HL-60/S4 treated with phorbol 12-myristate 13-acetate at 8.2 ng/mL for 4 days and 3 days (cell line): ENCODE data around the gene ARHGDIB.

Experiments
- in situ Hi-C: fragments of 300-500 bp; cut with MboI; formaldehyde crosslinking; loops from 2 replicates; pipeline ENCODE4 v1.15.0; 2022; ENCODE audit warnings: low sequenced_read_pairs

Gene ARHGDIB

DNA sequence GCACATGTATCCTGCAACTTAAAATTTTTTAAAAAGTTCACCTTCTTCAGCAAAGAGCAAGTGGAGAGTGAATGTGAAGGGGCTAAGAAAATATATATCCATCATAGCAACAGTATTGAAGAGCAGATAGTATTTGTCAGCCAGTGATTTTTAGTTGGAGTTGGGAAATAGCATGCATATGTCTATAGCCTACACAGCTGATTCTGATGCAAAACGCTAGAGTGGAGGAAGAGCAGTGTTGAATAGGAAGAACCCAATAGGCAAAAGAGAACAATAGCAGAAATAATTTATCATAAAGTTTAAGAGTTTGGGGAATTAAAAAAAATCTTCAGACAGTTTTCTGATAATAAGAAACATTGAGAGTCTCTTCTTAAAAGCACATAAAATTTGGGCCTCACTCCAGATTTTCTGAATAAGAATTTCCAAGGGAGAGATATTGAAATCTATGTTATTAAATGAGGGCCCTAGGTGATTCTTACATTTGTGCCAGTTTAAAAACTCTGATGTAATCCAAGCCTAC, 23.4 kb upstream of the ARHGDIB start:
- in situ Hi-C loops = no loop called here

DNA sequence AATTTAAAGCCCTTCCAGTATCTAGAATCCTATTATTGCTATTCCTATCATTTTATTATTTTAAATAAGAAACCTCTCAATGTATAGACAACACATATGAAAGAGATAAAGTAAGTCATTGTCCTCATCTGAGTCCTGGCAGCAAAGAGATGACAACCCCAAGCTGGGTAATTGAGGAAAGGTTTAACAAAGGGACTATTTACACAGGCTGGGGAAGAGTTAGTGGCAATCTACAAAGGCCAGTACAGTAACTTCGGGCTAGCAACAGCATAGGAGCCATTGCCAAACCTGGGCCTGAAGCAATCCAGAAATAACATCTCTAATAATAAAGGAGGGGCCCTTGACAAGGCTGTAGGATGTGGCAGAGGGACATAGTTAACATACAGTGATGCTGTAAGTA, 22.6 kb upstream of the ARHGDIB start:
- in situ Hi-C loops = no loop called here

DNA sequence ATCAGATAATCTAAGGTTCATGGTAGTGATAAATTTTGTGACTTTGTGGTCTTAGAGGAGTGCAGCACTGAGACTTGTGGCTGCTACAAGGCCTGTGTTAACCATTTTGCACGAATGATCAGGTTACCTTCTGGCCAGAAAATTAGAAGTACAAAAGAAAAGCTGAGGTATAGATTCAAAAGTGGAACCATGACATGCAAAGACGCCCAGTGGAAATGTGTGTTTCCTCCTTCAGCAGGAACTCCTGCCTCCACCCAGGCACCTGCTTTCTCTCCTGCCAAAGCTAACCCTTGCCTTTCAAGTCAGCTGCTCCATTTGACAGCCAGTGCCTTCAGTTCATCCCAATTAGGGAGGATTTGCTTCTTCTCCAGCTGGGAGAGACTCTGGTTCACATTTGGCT, 21.6 kb upstream of the ARHGDIB start:
- in situ Hi-C loops = no loop called here

DNA sequence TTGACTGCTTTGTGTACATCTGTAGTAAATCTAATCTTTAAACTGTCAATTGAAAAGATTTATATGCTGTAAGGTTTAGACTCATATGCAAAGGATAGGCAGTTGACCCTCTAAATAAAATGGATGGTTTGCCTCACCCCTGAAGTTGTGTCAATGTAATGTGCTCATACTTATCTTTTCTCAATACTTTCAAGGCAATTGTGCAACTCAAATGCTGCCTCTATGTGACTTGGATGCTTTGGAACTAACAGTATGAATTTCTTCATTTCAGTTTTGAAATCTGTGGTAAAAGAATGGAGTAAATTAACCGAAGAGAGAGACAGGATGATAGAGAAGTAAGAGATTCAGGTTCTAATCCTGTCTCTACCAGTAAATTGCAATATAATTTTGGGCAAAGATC, 21.2 kb upstream of the ARHGDIB start:
- in situ Hi-C loops = no loop called here

DNA sequence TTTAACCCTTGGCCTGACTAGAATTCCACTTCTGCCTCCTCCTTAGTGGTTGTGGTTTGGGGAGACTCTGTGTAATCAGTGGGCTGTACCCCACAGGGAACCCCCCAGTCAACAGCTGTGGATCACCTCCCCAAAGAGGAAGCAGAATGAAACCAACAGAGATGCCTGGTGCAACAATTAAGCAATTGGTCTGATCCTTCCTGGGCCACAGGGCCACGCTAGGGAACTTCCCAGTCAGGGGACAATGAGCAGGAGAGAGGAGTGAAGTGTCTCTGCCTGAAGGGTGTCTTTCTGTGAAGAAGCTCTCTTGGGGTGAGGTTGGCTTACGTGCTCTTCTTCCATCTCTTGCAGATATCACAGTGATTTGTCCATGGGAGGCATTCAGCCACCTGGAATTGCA, 19.6 kb upstream of the ARHGDIB start:
- in situ Hi-C loops = no loop called here

DNA sequence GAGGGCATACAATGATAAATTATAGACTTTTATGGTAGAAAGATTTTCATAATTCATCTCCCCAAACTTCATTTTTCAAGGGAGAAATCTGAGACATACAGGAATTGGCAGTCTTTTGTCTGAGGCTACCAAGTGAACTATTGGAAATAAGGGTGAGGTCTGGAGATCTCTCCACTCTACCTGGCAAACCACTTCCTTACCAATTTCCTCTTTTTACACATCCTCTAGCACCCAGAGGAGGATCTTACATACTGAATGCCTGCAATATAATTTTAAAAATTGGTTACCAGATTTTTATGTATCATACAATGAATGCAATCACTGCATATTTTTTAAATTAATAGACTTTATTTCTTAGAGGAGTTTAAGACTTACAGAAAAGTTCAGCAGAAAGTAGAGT, 18.1 kb upstream of the ARHGDIB start:
- in situ Hi-C loops = no loop called here

DNA sequence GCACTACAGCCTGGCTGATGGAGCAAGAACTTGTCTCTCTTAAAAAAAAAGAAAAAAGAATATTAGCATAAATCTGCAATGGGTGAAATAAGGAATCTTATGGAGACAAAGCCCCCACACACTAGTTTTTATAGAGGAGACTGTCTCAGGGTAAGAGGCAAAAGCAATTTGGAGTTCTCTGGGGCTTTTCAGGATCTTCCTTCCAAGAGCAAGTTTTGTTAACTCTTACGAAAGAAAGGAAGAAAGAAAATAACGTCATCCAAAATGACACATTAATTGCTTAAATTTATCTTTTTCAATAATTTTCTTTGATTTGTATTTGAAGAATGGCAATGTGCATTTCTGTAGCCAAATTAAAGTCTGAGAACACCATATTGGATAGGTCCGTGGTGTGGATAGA, 15.3 kb upstream of the ARHGDIB start:
- in situ Hi-C loops = no loop called here

DNA sequence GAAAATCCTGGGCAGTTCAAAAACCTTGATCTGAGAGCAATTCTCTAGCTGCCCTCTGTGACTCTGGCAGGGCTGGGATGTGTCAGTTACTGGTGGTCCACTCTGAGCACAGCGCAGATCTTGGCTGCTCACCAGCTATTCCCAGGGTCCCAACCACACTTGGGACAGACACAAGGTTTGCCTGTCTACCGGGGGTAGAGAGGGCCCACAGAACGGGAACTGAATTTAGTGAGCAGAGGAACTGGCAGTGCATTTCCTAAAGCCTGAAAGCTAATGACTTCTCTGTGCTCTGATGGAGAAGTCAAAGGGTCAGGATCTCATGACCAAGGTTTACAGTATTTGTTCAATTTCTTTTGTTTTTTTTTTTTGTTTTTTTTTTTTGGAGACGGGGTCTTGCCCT, 14.1 kb upstream of the ARHGDIB start:
- in situ Hi-C loops = no loop called here

DNA sequence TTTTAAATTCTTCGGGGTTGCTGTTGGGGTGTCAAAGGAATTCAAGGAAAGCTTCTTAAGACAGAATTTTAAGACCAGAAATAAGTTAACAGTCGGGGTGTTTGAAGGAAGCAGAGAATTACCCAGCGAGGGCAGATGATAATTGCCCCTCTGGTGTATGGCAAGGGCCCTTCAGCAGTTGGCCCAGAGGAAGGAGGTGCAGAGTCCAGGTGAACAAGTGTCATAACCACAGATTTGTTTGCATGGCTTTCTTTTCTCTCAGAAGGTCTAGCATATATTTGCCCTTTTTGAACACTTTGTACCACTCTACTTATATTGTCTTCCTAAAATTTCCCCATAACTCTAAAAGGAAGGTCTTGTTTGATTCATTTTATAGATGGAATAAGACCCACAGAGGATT, 13.2 kb upstream of the ARHGDIB start:
- in situ Hi-C loops = loop anchor here (25.0 kb wide), 1 partner anchor 1787 kb away; the partner anchor contains the start of gene EMP1

DNA sequence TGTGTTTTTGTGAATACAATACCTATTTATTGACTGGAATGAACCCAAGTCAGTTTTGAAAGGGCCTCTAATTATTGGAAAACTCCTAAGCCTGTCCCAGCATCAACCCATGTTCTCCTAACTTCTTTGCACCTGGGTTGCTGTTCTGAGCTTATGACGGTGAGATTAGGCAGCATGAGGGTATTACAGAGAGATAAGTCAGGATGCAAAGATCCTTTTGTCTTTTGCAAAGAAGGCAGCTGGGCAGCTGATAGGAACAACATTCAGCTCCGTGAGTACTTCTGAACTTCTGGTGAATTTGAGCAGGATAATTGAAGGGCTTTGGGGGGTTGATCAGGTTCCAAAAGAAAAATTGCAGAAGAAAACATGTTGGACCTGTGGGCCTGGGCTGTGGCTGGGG, 11.4 kb upstream of the ARHGDIB start, which contains the start of gene PDE6H:
TSS of gene PDE6H (plus strand) at position 227 of the 400 bp plus-strand sequence. CDS start 4,971 bp downstream, outside the sequence.
- in situ Hi-C loops = loop anchor here (25.0 kb wide), 1 partner anchor 1786 kb away; the partner anchor contains the start of gene EMP1

DNA sequence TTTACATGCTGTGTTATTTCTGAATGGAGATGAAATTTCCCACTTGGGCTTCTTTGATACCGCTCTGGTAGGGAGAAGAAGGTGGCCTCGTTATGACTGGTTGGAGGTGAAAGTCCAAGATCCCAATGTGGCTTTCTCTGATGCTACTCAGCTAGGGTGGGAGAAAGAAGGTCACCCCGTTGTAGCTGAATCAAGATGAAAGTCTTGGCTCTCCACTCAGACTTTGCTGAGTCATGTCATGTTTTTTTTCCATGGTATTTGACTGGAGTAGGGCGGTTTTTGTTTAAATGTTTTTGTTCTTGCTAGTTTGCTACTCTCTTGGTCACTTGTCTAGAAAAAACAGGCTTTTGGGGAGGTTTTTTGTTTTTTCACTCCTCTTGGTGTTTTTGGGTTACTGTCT, 9.1 kb upstream of the ARHGDIB start:
- in situ Hi-C loops = loop anchor here (25.0 kb wide), 1 partner anchor 1783 kb away; the partner anchor contains the start of gene EMP1

DNA sequence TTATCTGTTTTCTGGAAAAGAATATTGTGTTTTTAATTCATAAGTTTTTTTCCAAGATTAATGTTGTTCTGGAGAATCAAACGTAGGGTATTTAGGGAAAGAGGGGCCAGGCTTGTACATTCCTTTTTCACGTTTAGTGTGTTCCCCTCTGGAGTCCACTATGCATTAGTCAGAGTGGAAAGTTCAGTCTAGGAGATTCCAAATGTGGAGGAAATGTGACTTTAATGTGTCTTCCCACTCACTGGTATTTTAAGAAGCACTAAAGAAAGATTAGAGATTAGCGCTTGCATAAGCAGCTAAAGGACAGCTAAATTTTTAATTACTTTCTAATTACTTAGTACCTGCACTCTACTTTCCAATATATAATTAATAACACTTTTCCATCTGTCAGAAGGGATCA, 7.1 kb upstream of the ARHGDIB start:
- in situ Hi-C loops = loop anchor here (25.0 kb wide), 1 partner anchor 1781 kb away; the partner anchor contains the start of gene EMP1

DNA sequence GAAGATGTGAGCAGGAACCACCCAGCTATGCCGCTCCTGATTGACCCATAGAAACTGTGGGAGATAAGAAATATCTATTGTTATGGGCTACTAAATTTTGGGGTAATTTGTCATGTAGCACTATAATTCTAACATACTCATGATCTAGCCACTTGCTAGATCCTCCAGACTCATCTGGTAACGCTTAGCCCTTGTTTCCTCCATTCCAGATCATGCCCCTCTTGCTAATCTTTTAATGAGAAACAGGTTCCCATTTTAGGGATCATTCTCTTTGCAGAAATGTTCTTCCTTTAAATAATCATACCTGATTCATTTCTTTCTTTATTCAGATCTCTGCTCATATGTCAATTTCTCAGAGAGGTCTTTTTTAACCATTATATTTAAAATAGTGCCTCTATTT, 3.8 kb upstream of the ARHGDIB start:
- in situ Hi-C loops = loop anchor here (25.0 kb wide), 1 partner anchor 1778 kb away; the partner anchor contains the start of gene EMP1

DNA sequence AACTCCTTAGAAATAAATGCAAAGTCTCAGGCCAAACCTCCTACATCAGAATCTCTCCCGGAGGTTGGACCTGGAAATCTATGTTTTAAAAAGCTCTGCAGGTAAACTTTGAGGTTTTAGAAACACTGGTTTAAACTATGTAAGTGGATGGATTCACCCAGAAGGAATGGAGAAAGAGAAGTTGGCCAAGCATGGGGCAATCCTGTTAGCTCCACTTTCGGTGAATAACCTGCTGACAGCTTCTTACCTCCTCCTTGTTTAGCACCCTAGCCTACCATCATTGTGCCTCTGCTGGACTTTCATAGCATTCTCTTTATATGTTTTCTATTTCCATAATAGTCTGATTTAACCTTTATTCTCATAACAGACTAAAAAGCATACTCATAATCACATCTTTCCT, 3.0 kb upstream of the ARHGDIB start:
- in situ Hi-C loops = loop anchor here (25.0 kb wide), 1 partner anchor 1777 kb away; the partner anchor contains the start of gene EMP1

DNA sequence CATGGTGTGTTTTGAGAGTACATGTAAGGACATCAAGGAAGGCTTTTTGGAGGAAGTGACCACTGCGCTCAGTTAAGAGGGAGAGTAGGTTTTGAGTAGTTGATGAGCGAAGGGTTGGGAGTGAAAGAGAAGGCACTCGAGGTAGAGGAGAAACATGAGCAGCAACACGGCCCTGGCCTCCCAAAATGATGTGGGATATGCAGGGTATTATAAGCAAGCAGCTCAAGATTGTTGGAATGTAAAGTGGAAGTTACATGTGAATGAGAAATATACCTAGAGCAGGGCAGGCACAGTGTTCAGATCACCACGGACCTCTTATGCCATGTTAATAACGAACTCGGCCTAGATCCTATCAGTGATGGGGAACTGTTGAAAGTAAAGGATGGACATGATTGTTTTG, 2.1 kb upstream of the ARHGDIB start:
- in situ Hi-C loops = loop anchor here (25.0 kb wide), 1 partner anchor 1776 kb away; the partner anchor contains the start of gene EMP1

DNA sequence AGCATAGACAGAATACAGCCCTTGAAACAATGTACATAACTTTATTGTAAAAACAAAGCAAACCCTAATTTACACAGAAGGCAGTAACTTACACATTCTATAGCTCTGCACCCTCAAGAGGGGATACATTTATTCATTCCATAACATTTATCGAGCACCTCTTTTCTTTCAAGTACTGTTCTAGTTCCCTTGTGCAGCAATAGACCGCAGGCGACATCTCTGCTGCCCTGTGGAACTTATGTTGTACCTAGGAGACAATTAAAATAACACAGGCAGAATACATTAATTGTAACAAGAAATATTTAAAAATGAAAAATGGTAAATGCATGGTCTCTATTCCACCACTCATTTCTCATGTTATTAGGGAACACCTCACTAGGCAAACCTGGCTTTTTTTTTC, 1.4 kb upstream of the ARHGDIB start:
- in situ Hi-C loops = loop anchor here (25.0 kb wide), 1 partner anchor 1775 kb away; the partner anchor contains the start of gene EMP1

DNA sequence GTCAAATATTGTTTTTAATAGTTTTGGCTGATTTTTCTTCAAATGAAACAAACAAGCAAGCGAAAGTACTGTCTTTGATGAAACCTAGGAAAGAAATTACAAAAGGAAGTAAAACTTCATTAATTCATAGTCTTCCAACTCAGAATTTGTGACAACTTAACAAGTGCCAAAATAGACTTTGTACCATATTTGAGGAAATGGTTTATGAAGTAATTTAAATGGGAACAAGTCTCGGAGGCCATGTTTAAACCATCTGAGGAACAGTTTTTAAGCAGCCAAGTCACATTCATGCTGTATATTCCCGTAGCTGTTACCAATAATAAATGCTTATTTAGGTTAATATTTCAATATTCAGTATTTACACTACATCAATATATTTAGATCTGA, 745 bp upstream of the ARHGDIB start:
- in situ Hi-C loops = loop anchor here (25.0 kb wide), 1 partner anchor 1775 kb away; the partner anchor contains the start of gene EMP1

DNA sequence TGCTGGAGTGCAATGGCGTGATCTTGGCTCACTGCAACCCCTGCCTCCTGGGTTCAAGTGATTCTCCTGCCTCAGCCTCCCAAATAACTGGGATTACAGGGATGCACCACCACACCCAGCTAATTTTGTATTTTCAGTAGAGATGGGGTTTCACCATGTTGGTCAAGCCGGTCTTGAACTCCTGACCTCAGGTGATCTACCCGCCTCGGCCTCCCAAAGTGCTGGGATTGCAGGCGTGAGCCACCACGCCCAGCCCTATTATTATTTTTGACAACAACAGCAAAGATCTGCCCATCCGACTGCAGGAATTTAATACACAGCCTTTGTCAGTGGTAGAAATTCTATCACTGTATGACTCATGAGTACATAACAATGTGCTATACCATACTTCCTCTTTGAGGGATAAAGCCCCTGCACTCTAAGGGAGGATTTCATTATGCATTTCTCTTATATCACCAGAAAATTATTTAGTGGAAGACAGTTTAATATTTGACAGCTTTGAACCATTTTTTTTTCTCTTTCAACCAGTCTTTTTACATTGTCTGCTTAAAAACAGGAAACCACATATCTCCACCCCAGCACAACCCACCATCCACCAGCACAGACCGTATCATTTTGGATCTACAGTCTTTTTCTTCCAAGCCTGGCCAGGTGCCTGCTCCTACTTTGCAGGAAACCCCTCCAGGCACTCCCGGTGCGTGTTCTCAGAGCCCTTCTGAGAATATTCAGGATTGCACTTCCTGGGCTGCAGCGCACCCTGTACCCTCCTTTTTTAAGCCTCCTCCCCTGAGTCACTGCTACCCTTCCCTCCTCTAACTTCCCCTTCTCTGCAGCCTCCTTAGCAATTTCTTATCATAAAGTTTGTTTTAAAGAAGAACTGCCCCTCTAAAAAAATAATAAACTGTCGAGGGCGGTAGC, 594 bp downstream of the ARHGDIB start:
- in situ Hi-C loops = loop anchor here (25.0 kb wide), 1 partner anchor 1774 kb away; the partner anchor contains the start of gene EMP1

DNA sequence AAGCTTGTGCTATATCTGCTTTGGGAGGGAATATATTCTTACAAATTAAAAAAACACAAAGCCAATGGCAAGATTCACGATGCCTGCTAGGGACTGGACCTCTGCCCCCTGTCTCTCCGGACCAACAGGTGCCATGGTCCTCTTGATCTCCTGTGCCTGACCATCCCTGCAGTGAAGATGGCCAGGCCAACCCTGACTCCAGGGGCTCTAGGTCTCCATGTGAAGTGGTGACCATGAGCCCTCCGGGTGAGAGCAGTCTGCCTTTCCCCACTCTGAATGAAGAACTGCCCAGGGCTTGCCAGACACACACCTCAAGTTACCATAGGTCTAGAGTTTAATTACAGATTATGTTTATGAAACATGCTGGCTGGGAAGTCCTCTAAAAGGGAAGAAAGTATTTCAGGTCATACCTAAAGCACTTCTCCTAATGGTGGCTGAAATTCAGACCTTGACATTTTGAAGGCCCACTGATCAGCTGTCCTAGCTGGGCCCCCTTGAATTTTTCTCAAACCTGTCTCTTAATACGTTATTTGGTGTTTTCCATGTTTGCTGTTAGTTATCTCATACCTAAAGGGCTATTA, 1.4 kb downstream of the ARHGDIB start:
- in situ Hi-C loops = loop anchor here (25.0 kb wide), 1 partner anchor 1773 kb away; the partner anchor contains the start of gene EMP1

DNA sequence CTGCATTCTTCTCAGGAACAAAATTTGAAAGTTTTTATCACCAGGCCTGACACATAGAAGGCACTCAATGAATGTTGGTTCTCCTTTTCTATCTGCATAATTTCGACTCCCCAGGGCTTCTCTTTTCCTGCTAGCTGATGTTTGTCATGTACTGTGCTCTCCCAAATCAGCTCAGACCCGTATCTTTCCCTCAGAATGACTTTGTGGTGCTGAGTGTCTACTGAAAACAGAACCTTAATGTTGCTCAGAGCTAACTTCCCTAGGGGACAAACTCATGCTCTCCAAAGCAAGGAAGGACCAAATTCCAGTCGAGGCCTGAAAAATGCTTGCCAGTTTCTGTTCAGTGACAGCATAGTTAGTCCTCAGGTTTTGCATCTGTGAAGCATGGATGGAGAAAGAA, 1.9 kb downstream of the ARHGDIB start:
- in situ Hi-C loops = loop anchor here (25.0 kb wide), 1 partner anchor 1772 kb away; the partner anchor contains the start of gene EMP1

DNA sequence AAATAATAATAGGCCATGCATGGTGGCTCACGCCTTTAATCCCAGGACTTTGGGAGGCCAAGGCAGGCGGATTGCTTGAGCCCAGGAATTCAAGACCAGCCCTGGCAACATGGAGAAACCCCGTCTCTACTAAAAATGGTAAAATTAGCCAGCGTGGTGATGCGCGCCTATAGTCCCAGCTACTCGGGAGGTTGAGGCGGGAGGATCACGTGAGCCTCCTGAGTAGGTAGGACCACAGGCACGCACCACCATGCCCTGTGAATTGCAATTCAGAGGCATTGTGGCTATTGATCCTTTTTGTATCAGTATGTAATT, 2.3 kb downstream of the ARHGDIB start:
- in situ Hi-C loops = loop anchor here (25.0 kb wide), 1 partner anchor 1772 kb away; the partner anchor contains the start of gene EMP1
